HCT116 (cell line): ENCODE measurements around the gene OXER1. TPM values are rescaled to one million over a fixed set of nuclear protein-coding genes. Genes with fewer than 3 reads are reported as not detected.

Experiments used
- ATAC-seq: fragments of 200-7000 bp; cut with Tn5 transposase; 2 replicates; pipeline ENCODE4 v1.9.1; 2020; ENCODE audit warnings: mild to moderate bottlenecking, moderate library complexity
- BruUV-seq: library from RNA; stranded (reverse); fragments of 400-500 nt; replicated peaks from 2 replicates; lab custom pipeline; 2021; lab: Mats Ljungman, UMichigan
- CTCF ChIA-PET: fragments of 300-600 bp; sonication (Branson Sonifier 250); formaldehyde crosslinking; loops from one replicate; lab custom pipeline; 2021; ENCODE audit warnings: antibody characterized with exemption; lab: Charles Lee
- POLR2A ChIA-PET: fragments of 300-600, 350-600 bp; sonication (Branson Sonifier 250); formaldehyde crosslinking; loops from one replicate; lab custom pipeline; 2021; ENCODE audit warnings: antibody characterized with exemption; lab: Charles Lee
- RAD21 ChIA-PET, 2 experiments: fragments of 300-600 bp; sonication (Branson Sonifier 250); formaldehyde crosslinking; loops; one replicate each; lab custom pipeline; 2023; ENCODE audit warnings: low total read pairs in 2 of 2; ENCODE audit not compliant: uncharacterized antibody in 2 of 2, unreplicated experiment in 2 of 2, low non-redundant PET in 1 of 2; lab: Charles Lee
- DNase-seq: peaks from one replicate; pipeline ENCODE4 v3.0.0-alpha.2; 2010; ENCODE audit warnings: low read depth, low spot score
- H2AFZ ChIP-seq: fragments of 200-600 bp; shearing (Covaris generic), sonication (generic); 2 replicates; pipeline ENCODE4 v1.6.1; 2017; ENCODE audit warnings: low read depth, mixed run types, mixed read lengths, antibody characterized with exemption, low read length; ENCODE audit not compliant: poor library complexity, severe bottlenecking
- H3K27ac ChIP-seq: 2 replicates; pipeline ENCODE4 v1.5.1; 2012; ENCODE audit warnings: low read depth, low read length
- H3K27me3 ChIP-seq: fragments of 200-600 bp; sonication (generic); 2 replicates; pipeline ENCODE4 v1.6.1; 2016; ENCODE audit warnings: mixed run types, low read length, mixed read lengths; ENCODE audit not compliant: insufficient read depth
- H3K36me3 ChIP-seq, 2 experiments: fragments of 200-500 bp in 1 of 2; fragments of 200-600 bp in 1 of 2; sonication (Bioruptor generic) in 1 of 2; sonication (generic) in 1 of 2; 2 replicates each; pipeline versions ENCODE4 v1.5.1 to v1.6.1; 2014 to 2016; ENCODE audit warnings: low read length in 2 of 2, inconsistent platforms in 1 of 2, mixed read lengths in 1 of 2, mixed run types in 1 of 2; ENCODE audit not compliant: insufficient read depth in 2 of 2, control insufficient read depth in 1 of 2
- H3K4me1 ChIP-seq, 2 experiments: fragments of 200-600 bp in 1 of 2; sonication (generic) in 1 of 2; 2 replicates each; pipeline versions ENCODE4 v1.5.1 to v1.6.1; 2012 to 2017; ENCODE audit warnings: low read length in 2 of 2, inconsistent platforms in 1 of 2, mild to moderate bottlenecking in 1 of 2, mixed read lengths in 1 of 2, mixed run types in 1 of 2, moderate library complexity in 1 of 2; ENCODE audit not compliant: insufficient read depth in 2 of 2, control insufficient read depth in 1 of 2
- H3K4me2 ChIP-seq: fragments of 200-600 bp; sonication (generic); 2 replicates; pipeline ENCODE4 v1.6.1; 2017; ENCODE audit warnings: mixed run types, low read length, mixed read lengths
- H3K4me3 ChIP-seq, 2 experiments: fragments of 200-600 bp in 1 of 2; sonication (generic) in 1 of 2; replicated peaks in 1 of 2; 2 replicates each; pipeline ENCODE4 v1.5.1; 2011 to 2016; ENCODE audit warnings: low read length in 2 of 2, control low read depth in 1 of 2, low read depth in 1 of 2, mild to moderate bottlenecking in 1 of 2, mixed read lengths in 1 of 2, mixed run types in 1 of 2
- H3K79me2 ChIP-seq: fragments of 200-600 bp; sonication (generic); 2 replicates; pipeline ENCODE4 v1.6.1; 2017; ENCODE audit warnings: mild to moderate bottlenecking, mixed run types, low read length, moderate library complexity, mixed read lengths; ENCODE audit not compliant: insufficient read depth
- H3K9ac ChIP-seq: fragments of 200-600 bp; sonication (generic); 2 replicates; pipeline ENCODE4 v1.6.1; 2016; ENCODE audit warnings: low read length, mixed read lengths
- H3K9me2 ChIP-seq: fragments of 200-600 bp; sonication (generic), shearing (Covaris generic); 2 replicates; pipeline ENCODE4 v1.6.1; 2017; ENCODE audit warnings: mixed run types, mild to moderate bottlenecking, moderate library complexity; ENCODE audit not compliant: insufficient read depth
- H3K9me3 ChIP-seq, 2 experiments: fragments of 200-500 bp in 1 of 2; fragments of 200-600 bp in 1 of 2; sonication (Bioruptor generic) in 1 of 2; sonication (generic) in 1 of 2; 2 replicates each; pipeline ENCODE4 v1.6.1; 2014 to 2017; ENCODE audit warnings: low read length in 2 of 2, mixed read lengths in 2 of 2, inconsistent platforms in 1 of 2, low read depth in 1 of 2, mild to moderate bottlenecking in 1 of 2, mixed run types in 1 of 2, moderate library complexity in 1 of 2; ENCODE audit not compliant: control insufficient read depth in 1 of 2, insufficient read depth in 1 of 2
- H4K20me1 ChIP-seq: fragments of 200-600 bp; sonication (generic), shearing (Covaris generic); 2 replicates; pipeline ENCODE4 v1.6.1; 2017; ENCODE audit warnings: mixed run types, mild to moderate bottlenecking, moderate library complexity; ENCODE audit not compliant: insufficient read depth
- CBX3 ChIP-seq: IDR thresholded peaks from 2 replicates; pipeline ENCODE4 v1.6.1; 2012; ENCODE audit warnings: low read depth
- EZH2 ChIP-seq: fragments of 200-600 bp; sonication (generic); IDR thresholded peaks from 2 replicates; pipeline ENCODE4 v1.6.1; 2017; ENCODE audit warnings: antibody characterized with exemption, mixed run types
- EZH2phosphoT487 ChIP-seq: fragments of 200-600 bp; IDR thresholded peaks from 2 replicates; pipeline ENCODE4 v1.6.1; 2018; ENCODE audit warnings: antibody characterized with exemption, borderline replicate concordance
- JUND ChIP-seq: IDR thresholded peaks from 2 replicates; pipeline ENCODE4 v1.6.1; 2012
- POLR2A ChIP-seq: IDR thresholded peaks from 2 replicates; pipeline ENCODE4 v1.7.0; 2011; ENCODE audit warnings: borderline replicate concordance; ENCODE audit not compliant: insufficient read depth, insufficient read length; ENCODE audit errors: extremely low read depth
- RAD21 ChIP-seq: IDR thresholded peaks from 2 replicates; pipeline ENCODE4 v1.6.1; 2012; ENCODE audit warnings: low read depth, mild to moderate bottlenecking
- TCF7L2 ChIP-seq: IDR thresholded peaks from 2 replicates; pipeline ENCODE4 v1.7.0; 2011; ENCODE audit warnings: borderline replicate concordance, inconsistent platforms; ENCODE audit not compliant: insufficient read depth, insufficient read length; ENCODE audit errors: extremely low read depth
- ZNF274 ChIP-seq: fragments of 200-500 bp; sonication (Bioruptor generic); IDR thresholded peaks from 2 replicates; pipeline ENCODE4 v1.6.1; 2014; ENCODE audit warnings: mild to moderate bottlenecking, low read depth, low read length, inconsistent platforms
- intact Hi-C: fragments of 100-400 bp; cut with micrococcal nuclease; formaldehyde crosslinking; loops from 2 replicates; pipeline ENCODE4 v1.10.0; 2022
- total RNA-seq: library from RNA; stranded (reverse); gene quantifications from one replicate; pipeline ENCODE4 v1.2.1, GENCODE V29; 2021; ENCODE audit not compliant: unreplicated experiment
- TF ChIP-seq, protein P1 (sequence below): IDR thresholded peaks from 2 replicates; pipeline ENCODE4 v1.6.1; 2011; ENCODE audit warnings: mild to moderate bottlenecking, low read length, moderate library complexity; ENCODE audit not compliant: insufficient replicate concordance; ENCODE audit errors: extremely low read depth
- TF ChIP-seq, protein P2 (sequence below): IDR thresholded peaks from 2 replicates; pipeline ENCODE4 v1.6.1; 2012; ENCODE audit warnings: low read depth

Gene OXER1
- total RNA-seq, 1 experiment from 2014 or later, result not detected

DNA sequence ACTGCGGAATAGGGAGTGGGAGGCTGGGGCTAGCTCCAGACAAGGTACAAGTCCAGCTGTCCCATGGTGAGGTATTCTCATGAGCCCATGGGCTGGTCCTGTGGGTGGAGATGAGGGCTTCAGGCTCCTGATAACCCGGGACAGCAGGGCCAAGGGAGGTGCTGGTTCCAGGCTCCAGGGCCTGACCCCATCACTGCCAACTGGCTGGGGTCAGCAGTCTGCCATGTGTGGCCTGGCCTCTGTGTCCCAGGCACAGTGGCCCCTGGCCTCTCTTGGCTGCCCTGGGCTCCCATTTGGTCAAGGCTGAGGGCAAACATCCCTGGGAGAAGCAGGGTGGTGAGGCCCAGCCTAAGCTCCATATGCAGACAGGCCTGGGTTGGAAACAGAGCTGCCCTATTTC lies 966 bp upstream of the OXER1 start:
- Histone ChIP-seq H3K27me3 (no peaks in the 10 kb centered on the region), H3K36me3 (no peaks in the 10 kb centered on the region), H3K4me1 (peaks cover 0 to 6% of the 10 kb centered on the region in 2 experiments; a peak in 2 of 4 replicates), H3K4me3 (no peak overlapping the region), H3K9me2 (no peaks in the 10 kb centered on the region), H2AFZ (no peak overlapping the region), H3K4me2 (no peak overlapping the region), H3K27ac (no peak overlapping the region), H4K20me1 (no peaks in the 10 kb centered on the region), H3K9ac (no peak overlapping the region), H3K79me2 (no peaks in the 10 kb centered on the region), H3K9me3 (no peaks in the 10 kb centered on the region)
- BruUV-seq, result no TSS peak
- RAD21 ChIA-PET, result no interaction called here
- POLR2A ChIA-PET, result no interaction called here
- DNase-seq, result no peak
- intact Hi-C loops, result no loop called here
- TF ChIP-seq TCF7L2 (no peak), RAD21 (no peak), ZNF274 (no peak), EZH2phosphoT487 (no peak), JUND (no peak), POLR2A (no peak), EZH2 (no peak), CBX3 (no peak)
- TF ChIP-seq, protein P1, sequence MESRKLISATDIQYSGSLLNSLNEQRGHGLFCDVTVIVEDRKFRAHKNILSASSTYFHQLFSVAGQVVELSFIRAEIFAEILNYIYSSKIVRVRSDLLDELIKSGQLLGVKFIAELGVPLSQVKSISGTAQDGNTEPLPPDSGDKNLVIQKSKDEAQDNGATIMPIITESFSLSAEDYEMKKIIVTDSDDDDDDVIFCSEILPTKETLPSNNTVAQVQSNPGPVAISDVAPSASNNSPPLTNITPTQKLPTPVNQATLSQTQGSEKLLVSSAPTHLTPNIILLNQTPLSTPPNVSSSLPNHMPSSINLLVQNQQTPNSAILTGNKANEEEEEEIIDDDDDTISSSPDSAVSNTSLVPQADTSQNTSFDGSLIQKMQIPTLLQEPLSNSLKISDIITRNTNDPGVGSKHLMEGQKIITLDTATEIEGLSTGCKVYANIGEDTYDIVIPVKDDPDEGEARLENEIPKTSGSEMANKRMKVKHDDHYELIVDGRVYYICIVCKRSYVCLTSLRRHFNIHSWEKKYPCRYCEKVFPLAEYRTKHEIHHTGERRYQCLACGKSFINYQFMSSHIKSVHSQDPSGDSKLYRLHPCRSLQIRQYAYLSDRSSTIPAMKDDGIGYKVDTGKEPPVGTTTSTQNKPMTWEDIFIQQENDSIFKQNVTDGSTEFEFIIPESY, result no peak
- TF ChIP-seq, protein P2, sequence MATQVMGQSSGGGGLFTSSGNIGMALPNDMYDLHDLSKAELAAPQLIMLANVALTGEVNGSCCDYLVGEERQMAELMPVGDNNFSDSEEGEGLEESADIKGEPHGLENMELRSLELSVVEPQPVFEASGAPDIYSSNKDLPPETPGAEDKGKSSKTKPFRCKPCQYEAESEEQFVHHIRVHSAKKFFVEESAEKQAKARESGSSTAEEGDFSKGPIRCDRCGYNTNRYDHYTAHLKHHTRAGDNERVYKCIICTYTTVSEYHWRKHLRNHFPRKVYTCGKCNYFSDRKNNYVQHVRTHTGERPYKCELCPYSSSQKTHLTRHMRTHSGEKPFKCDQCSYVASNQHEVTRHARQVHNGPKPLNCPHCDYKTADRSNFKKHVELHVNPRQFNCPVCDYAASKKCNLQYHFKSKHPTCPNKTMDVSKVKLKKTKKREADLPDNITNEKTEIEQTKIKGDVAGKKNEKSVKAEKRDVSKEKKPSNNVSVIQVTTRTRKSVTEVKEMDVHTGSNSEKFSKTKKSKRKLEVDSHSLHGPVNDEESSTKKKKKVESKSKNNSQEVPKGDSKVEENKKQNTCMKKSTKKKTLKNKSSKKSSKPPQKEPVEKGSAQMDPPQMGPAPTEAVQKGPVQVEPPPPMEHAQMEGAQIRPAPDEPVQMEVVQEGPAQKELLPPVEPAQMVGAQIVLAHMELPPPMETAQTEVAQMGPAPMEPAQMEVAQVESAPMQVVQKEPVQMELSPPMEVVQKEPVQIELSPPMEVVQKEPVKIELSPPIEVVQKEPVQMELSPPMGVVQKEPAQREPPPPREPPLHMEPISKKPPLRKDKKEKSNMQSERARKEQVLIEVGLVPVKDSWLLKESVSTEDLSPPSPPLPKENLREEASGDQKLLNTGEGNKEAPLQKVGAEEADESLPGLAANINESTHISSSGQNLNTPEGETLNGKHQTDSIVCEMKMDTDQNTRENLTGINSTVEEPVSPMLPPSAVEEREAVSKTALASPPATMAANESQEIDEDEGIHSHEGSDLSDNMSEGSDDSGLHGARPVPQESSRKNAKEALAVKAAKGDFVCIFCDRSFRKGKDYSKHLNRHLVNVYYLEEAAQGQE, result no peak
- ATAC-seq, result no peak
- CTCF ChIA-PET, result no interaction called here
